HG02884 (cell line): ENCODE results near the gene AARSD1.
"Not testable (repeated sequence)": the region's sequence is repeated elsewhere in the genome, so short reads cannot be mapped to it uniquely, and the experiment has no call there.

Experiments used
- ATAC-seq: cut with Tn5 transposase; IDR thresholded peaks from one replicate; pipeline ENCODE4 v1.9.1; 2021; ENCODE audit warnings: mild to moderate bottlenecking, moderate library complexity; ENCODE audit not compliant: unreplicated experiment

AARSD1 gene

GRCh38 chr17:42920922-42921321 lies 43.3 kb downstream of the AARSD1 start:
- ATAC-seq: no peak

GRCh38 chr17:42920106-42920900 lies 44.0 kb downstream of the AARSD1 start:
- ATAC-seq: no peak

GRCh38 chr17:42919522-42920077 lies 44.7 kb downstream of the AARSD1 start:
- not testable (repeated sequence) for ATAC-seq

- no peak for ATAC-seq
Measured at GRCh38 chr17:42918902-42919521, 45.2 kb downstream of the AARSD1 start.

- ATAC-seq: no peak
Measured at GRCh38 chr17:42917236-42917603, 47.0 kb downstream of the AARSD1 start.

DNA sequence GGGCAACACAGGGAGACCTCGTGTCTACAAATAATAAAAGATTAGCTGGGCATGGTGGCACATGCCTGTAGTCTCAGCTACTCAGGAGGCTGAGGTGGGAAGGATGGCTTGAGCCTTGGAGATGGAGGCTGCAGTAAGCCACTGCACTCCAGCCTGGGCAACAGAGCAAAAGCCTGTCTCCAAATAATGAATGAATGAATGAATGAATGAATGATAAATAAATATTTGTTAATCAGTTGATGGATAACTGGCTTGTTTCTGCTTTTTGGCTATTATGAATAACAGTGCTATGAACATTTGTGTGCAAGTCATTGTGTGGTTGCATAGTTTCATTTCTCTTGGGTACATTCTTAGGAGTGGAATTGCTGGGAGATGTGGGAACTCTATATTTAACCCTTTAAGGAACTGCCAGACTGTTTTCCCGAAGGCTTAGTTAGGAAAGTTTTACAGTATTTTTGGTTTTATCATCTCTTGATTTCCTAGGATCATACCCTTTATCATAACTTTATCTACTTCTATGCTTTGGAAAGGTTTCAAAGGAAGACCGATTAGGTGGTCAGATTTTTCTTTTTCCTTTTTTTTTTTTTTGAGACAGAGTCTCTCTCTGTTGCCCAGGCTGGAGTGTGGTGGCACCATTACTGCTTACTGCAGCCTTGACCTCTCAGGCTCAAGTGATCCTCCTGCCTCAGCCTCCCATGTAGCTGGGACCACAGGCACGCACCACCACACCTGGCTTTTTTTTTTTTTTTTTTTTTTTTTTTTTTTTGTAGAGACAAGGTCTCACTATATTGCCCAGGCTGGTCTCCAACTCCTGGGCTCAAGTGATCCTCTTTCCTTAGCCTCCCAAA lies 47.6 kb downstream of the AARSD1 start:
- ATAC-seq: not testable (repeated sequence)

GRCh38 chr17:42915288-42915687 lies 49.0 kb downstream of the AARSD1 start:
- ATAC-seq: not testable (repeated sequence)

DNA sequence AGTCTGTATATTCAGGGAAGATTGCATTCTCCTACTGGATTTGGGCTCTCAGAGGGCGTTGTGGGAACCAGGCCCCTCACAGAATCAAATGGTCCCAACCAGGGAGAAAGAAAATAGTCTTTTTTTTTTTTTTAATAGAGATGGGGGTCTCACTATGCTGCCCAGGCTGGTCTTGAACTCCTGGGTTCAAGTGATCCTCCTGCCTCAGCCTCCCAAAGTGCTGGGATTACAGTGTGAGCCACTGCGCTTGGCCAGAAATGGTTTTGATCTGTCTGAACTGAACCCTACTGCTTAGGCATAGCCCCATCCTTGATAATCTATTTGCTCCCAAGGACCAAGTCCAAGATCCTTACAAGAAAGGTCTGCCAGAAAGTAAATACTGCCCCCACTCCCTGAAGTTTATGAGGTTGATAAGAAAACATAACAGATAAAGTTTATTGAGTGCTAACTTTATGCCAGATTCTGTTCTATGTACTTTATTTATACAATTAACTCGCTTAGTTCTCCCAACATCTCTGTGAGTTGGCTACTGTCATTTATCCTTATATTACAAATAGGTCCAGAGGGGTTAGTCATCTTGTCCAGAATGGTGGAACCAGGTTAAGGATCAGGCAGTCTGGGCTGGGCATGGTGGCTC lies 50.2 kb downstream of the AARSD1 start:
- no peak for ATAC-seq

DNA sequence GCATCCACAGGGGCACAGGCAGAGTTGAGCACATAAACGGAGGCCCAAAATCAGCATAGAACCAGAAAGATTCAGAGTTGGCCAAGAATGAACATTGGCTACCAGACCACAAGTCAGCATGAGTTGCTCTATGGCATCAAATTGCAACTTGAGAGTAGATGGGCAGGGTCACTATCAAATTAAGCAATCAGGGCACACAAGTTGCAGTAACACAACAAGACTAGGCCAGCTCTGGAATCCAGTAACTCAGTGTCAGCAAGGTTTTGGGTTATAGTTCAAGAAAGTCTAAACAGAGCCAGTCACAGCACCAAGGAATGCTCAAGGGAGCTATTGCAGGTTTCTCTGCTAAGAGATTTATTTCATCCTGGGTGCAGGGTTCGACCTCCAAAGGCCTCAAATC lies 50.7 kb downstream of the AARSD1 start:
- ATAC-seq: no peak

- no peak for ATAC-seq
Measured at GRCh38 chr17:42908872-42909700, 55.2 kb downstream of the AARSD1 start.

DNA sequence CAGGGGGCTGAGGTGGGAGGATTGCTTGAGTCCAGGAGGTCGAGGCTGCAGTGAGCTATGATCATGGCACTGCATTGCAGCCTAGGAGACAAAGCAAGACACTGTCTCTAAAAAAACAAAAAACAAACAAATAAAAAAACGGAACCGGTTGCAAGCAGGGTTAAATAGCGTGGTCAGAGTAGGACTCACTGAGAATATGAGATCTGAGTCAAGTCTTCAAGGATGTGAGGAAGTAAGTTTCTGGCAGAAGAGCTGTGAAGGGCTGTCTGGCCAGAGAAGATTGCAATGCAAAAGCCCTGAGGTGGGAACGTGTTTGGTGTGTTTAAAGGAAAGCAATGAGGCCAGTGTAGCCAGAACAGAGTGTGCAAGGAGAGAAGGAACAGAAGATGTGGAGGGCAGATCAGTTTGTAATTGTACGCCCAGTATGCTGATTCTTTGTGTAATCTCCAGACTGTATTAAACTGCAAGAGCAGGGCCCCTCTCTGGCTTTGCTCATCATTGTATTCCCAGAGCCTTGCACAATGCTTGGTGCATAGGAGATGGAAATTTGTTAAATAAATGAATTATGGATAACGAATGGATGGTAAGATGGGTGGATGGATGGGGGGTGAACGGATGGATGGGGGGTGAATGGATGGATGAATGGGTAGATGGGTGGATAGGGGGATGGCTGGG lies 57.3 kb downstream of the AARSD1 start:
- no peak for ATAC-seq

- no peak for ATAC-seq
Measured at GRCh38 chr17:42904110-42904469, 60.2 kb downstream of the AARSD1 start.

- no peak for ATAC-seq
Measured at GRCh38 chr17:42901535-42902229, 62.6 kb downstream of the AARSD1 start.
